Heart left ventricle (tissue), 13 donors: ENCODE results near the gene TRPV3.
"Not testable (repeated sequence)": the region's sequence is repeated elsewhere in the genome, so short reads cannot be mapped to it uniquely, and the experiment has no call there.

Source experiments
- POLR2A ChIP-seq, 2 donors: fragments of 450-650 bp; IDR thresholded peaks; one replicate each; pipeline ENCODE4 v1.6.1; 2017; ENCODE audit warnings: antibody characterized with exemption in 2 of 2, mild to moderate bottlenecking in 2 of 2, moderate library complexity in 2 of 2
- TF ChIP-seq, protein P1 (sequence below), 12 donors: fragments of 200-600 bp; sonication (generic) in 4 of 12; IDR thresholded peaks; one replicate each; pipeline versions ENCODE4 v1.5.0 to v1.8.0; 2018 to 2022; ENCODE audit warnings: antibody characterized with exemption in 12 of 12, mild to moderate bottlenecking in 5 of 12
- donor health status: ischemic (EF 13 %, LVEDD 7.1; RV severe dilation, severe dysfunction).
- donor health status: DM: no; HTN: yes; CAD: no.
- donor health status: DM: no; HTN: no; CAD: no.
- donor health status: ischemic (EF 25% LVEDD 6.9; RV normal size, moderate dysfunction).
- donor health status: ischemic (EF 25% LVEDD 5.7; RV mildly dilated, moderate dysfunction).
- donor health status: ischemic (EF 35%, LVEDD 5.7; RV mildly dilated, moderate dysfunction).
- donor health status: nonischemic (EF 11% LVEDD 7.7; RV severe dilation, severe dysfunction).
- donor health status: DM: yes; HTN: yes; CAD: no.
- donor health status: PGD.
- donor health status: ischemic (EF 29% LVEDD 5.4; RV normal size, mild dysfunction).
- donor health status: nonischemic (EF 23%, LVEDD 6.1; RV moderate dilation, normal function).

DNA sequence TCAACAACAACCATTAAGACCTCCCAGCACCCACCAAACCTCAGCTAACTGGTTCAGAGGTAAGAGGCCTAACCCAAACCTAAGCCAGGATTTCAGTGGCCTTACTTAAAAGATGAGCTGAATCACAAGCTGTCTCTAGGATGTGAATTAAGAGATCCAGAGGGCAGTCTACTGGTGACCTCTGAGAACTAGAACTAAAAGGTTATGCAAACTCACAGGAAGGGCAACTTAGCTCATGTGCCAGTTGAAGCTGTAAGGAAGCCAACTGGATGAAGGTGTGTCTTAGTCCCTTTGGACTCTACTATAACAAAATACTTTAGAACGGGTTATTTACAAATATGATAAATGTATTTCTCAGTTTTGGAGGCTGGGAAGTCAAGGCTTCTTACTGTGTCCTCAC, 91.3 kb downstream of the TRPV3 start:
- TF ChIP-seq, protein P1, sequence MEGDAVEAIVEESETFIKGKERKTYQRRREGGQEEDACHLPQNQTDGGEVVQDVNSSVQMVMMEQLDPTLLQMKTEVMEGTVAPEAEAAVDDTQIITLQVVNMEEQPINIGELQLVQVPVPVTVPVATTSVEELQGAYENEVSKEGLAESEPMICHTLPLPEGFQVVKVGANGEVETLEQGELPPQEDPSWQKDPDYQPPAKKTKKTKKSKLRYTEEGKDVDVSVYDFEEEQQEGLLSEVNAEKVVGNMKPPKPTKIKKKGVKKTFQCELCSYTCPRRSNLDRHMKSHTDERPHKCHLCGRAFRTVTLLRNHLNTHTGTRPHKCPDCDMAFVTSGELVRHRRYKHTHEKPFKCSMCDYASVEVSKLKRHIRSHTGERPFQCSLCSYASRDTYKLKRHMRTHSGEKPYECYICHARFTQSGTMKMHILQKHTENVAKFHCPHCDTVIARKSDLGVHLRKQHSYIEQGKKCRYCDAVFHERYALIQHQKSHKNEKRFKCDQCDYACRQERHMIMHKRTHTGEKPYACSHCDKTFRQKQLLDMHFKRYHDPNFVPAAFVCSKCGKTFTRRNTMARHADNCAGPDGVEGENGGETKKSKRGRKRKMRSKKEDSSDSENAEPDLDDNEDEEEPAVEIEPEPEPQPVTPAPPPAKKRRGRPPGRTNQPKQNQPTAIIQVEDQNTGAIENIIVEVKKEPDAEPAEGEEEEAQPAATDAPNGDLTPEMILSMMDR (IDR thresholded peaks at IDR 0.05): not testable (repeated sequence)
- TF ChIP-seq POLR2A (IDR thresholded peaks at IDR 0.05): not testable (repeated sequence)
